Activated CD8-positive, alpha-beta memory T cell treated with anti-CD3 and anti-CD28 coated beads for 36 hours (primary cell): ENCODE results near the gene KRT13. TPM values are rescaled to one million over a fixed set of nuclear protein-coding genes. Genes with fewer than 3 reads are reported as not detected.

ENCODE experiments used
- CTCF ChIA-PET: fragments of 350-600 bp; sonication (Branson Sonifier 250); formaldehyde crosslinking; loops from one replicate; lab custom pipeline; 2021; ENCODE audit warnings: antibody characterized with exemption; lab: Charles Lee
- POLR2A ChIA-PET: fragments of 350-600 bp; sonication (Branson Sonifier 250); formaldehyde crosslinking; loops from one replicate; lab custom pipeline; 2021; ENCODE audit warnings: antibody characterized with exemption; lab: Charles Lee
- total RNA-seq, 2 experiments: library from RNA; stranded (reverse); gene quantifications; one replicate each; pipeline ENCODE4 v1.2.3, GENCODE V29; 2021

Gene KRT13
- total RNA-seq, 2 experiments from 2014 or later, result not detected

GRCh38 chr17:41539979-41540701, 34.7 kb upstream of the KRT13 start:
- POLR2A ChIA-PET, result no interaction called here

DNA sequence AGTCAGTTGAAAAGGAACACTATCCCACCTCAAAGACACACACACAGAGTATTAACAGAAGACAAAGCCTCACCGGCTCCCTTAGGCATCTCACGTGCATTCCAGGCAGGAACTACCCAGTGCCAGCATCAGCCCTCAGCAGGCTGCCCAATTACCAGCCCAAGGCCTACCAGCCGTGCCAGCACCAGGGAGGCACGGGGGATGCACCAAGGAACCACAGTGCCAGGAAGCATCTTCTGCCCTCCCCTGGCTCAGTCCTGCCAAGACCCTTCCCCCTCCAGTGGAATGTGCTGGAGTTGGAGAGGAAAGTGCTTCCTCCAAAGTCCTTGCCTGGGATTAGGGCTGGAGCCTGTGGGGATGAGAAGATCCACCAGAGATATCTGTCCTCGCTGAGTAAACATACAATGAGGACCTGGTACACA, 33.7 kb upstream of the KRT13 start:
- ChIA-PET CTCF (interaction anchor here (1.2 kb wide), 1 partner anchor 11 kb away, joined by 3 read pairs; no protein-coding TSS in a partner anchor), POLR2A (no interaction called here)

More at GRCh38 chr17:41539979-41540701, 34.7 kb upstream of the KRT13 start:
- CTCF ChIA-PET, result interaction anchor here (1.2 to 1.4 kb wide), 3 partner anchors 10 to 123 kb away, joined by 3 to 5 read pairs (median 3); no protein-coding TSS in a partner anchor

- POLR2A ChIA-PET, result no interaction called here
These were observed 33.2 kb upstream of the KRT13 start for GRCh38 chr17:41538565-41538991.

GRCh38 chr17:41537990-41538389, 32.6 kb upstream of the KRT13 start:
- ChIA-PET POLR2A (no interaction called here), CTCF (no interaction called here)

More at GRCh38 chr17:41538565-41538991, 33.2 kb upstream of the KRT13 start:
- CTCF ChIA-PET, result no interaction called here

- CTCF ChIA-PET, result no interaction called here
- POLR2A ChIA-PET, result no interaction called here
These were observed 32.2 kb upstream of the KRT13 start for GRCh38 chr17:41537614-41537954.

- POLR2A ChIA-PET, result no interaction called here
- CTCF ChIA-PET, result no interaction called here
These were observed 31.6 kb upstream of the KRT13 start for GRCh38 chr17:41536741-41537613.

GRCh38 chr17:41535764-41536481, 30.5 kb upstream of the KRT13 start:
- ChIA-PET CTCF (interaction anchor here (2.2 kb wide), 1 partner anchor 13 kb away, joined by 9 read pairs; no protein-coding TSS in a partner anchor), POLR2A (no interaction called here)

DNA sequence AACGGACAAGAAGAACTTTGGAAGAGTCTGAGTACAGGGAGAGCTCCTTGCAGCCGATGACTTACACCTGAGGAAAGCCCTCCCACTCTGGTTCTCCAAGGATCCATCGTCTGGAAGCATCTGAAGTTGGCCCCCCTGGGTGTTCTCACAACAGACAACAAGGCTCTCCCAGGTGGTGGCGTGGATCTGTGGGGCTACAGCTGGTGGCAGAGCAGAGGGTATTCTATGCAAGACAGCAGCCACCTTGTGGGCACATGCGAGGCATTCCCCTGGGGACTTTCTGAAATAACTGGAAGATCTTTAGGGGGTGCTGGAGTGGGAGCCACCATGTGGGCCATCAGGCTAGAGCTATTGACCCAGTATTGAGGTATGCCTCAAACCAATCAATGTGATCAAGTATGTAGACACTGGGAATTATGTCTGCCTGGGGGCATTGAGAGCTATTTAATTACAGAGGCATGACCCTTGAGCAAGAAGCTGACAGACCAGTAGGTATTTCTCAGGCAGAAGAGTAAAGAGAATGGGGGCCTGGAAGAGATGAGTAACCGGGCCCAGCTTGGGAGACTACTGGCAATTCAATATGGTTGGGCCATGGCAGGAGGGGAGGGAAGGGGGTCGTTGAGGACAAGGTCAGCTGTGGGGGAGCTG, 29.6 kb upstream of the KRT13 start:
- POLR2A ChIA-PET, result interaction anchor here (0.7 kb wide), 1 partner anchor 58 kb away, joined by 4 read pairs; no protein-coding TSS in a partner anchor

GRCh38 chr17:41533613-41534012, 28.2 kb upstream of the KRT13 start:
- POLR2A ChIA-PET, result no interaction called here
- CTCF ChIA-PET, result interaction anchor here (0.9 to 3.9 kb wide), 2 partner anchors 11 to 15 kb away, joined by 3 to 17 read pairs; no protein-coding TSS in a partner anchor

More for the DNA sequence above, 29.6 kb upstream of the KRT13 start:
- CTCF ChIA-PET, result interaction anchor here (0.6 to 2.2 kb wide), 3 partner anchors 13 to 32 kb away, joined by 3 to 9 read pairs (median 3); no protein-coding TSS in a partner anchor

GRCh38 chr17:41532947-41533570, 27.6 kb upstream of the KRT13 start:
- ChIA-PET POLR2A (no interaction called here), CTCF (interaction anchor here (0.9 to 3.9 kb wide), 2 partner anchors 12 to 16 kb away, joined by 3 to 17 read pairs; no protein-coding TSS in a partner anchor)

- POLR2A ChIA-PET, result no interaction called here
These were observed 26.6 kb upstream of the KRT13 start for GRCh38 chr17:41531993-41532392.

DNA sequence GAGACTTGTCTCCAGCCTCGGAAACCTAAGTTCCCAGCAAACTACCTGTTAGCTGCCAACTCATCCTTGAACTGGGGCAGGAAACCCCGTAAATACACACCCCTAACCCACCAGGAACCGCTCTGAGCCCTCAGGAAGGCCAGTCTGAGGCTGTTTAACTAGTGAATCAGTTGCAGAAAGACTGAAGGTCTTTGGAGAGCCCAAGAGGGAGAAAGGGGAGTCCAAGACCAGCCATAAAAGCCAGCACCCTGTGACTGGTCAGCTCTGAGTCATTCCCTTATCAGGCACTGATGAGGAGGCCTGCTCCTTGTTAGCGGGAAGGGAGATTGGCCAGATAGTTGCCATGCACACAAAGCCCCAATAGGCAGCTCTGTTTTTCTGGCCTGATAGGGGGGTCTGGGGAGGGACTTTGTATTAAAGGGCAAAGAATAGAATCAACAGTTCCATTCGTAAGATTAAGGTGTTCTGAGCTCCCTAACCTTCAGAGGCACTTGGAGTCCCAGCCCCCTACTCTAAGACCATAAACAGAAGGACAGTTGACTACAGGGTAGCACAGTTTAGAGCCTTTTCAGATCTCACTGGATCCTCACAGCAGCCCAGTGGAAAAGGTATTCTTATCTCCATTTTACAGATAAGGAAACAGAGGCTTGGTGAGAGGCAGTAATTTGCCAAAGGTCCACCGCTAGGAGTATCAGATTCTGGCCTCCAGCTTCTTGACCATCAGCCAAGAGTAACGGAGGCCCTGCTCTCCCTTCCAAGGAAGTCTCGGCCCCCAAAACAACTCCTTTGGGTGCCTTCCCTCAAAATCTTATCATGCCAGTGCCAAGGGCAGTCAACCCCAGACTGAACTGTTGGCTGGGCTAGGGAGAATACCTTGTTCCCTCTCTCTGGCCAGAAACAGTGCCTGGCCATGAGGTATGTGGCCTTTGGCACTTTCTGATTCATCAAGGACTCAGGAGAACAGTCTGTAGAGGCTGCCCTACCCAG, 24.9 kb upstream of the KRT13 start:
- ChIA-PET POLR2A (no interaction called here), CTCF (interaction anchor here (3.9 kb wide), 1 partner anchor 18 kb away, joined by 17 read pairs; no protein-coding TSS in a partner anchor)

More at GRCh38 chr17:41531993-41532392, 26.6 kb upstream of the KRT13 start:
- CTCF ChIA-PET, result interaction anchor here (3.9 kb wide), 1 partner anchor 17 kb away, joined by 17 read pairs; no protein-coding TSS in a partner anchor

DNA sequence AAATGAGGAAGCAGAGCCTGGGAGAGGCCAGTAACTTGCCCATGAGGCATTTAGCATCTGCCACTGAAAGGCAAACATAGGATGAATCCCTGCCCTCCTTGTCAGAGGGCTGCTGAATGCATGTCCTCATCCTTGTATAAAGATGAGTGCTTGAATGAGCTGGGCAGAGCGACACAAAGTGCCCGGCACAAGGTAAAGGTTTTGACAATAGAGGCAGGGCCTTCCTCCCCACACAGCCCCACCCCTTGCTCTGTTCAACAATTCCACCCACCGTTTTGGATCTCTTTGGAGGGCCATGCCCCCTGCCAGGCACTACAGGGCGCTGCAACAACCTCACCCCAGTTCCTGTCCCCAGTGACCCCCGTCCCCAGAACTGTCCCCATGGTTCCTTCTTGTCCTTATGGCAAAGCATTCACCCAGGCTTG, 24.1 kb upstream of the KRT13 start:
- ChIA-PET POLR2A (no interaction called here), CTCF (interaction anchor here (3.9 kb wide), 1 partner anchor 19 kb away, joined by 17 read pairs; no protein-coding TSS in a partner anchor)

DNA sequence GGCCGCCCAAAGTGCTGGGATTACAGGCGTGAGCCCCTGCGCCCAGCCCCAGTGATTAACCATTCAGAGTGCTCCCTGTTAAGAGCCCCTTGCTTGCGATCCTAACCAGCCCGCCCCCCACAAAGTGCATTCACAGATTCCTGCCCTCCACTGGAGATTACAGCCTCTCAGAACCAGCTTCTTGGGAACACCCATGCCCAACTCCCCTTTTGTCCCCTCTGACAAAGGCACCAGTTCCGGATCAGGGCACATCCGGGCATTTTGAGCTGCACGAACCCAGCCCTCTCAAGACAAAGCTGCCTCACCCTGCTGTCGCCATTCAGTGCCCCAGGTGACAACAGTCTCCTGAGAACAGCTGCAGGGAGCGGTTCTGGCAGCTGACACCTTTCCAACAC, 23.5 kb upstream of the KRT13 start:
- ChIA-PET POLR2A (no interaction called here), CTCF (no interaction called here)

DNA sequence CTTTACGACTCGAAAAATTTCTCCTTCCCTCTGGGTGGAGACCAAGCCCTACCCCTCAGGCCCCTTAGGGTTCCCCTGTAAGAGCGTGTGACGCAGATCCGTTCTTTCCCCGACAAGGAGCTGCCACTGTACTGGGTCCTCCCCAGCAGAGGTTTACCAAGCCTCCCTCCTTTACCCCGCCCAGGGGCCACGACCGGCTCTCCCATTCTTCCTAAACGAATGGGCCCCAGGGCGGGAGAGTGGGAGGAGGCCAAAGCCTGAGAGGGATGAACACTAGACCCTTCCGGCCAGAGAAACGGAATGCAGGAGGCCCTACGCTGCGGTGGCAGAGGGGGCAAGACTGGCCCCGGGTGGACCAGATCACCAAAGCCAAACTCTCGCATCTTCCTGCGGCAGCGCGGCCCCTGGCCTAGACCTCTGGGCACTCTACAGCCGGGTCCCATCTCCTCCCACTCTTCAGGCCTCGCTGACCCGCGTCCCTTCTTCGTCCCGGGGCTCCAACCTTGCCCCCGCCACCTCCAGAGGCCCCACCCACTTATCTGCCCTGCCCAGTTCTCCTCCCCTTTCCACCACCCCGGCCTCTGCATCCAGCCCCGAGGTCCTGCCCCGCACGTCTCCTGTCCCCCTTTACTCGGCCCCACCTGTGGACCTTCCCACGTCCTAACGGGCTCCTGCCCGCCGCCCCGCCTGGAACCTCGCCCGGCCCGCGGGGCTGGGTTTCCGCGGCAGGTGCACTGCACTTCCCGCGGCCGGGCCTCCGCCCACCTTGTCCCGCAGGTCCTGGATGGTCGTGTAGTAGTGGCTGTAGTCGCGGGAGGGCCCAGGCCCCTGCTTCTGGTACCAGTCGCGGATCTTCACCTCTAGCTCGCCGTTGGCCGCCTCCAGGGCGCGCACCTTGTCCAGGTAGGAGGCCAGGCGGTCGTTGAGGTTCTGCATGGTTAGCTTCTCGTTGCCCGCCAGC, 21.9 kb upstream of the KRT13 start:
- ChIA-PET POLR2A (no interaction called here), CTCF (interaction anchor here (0.7 kb wide), 1 partner anchor 52 kb away, joined by 3 read pairs; no protein-coding TSS in a partner anchor)

DNA sequence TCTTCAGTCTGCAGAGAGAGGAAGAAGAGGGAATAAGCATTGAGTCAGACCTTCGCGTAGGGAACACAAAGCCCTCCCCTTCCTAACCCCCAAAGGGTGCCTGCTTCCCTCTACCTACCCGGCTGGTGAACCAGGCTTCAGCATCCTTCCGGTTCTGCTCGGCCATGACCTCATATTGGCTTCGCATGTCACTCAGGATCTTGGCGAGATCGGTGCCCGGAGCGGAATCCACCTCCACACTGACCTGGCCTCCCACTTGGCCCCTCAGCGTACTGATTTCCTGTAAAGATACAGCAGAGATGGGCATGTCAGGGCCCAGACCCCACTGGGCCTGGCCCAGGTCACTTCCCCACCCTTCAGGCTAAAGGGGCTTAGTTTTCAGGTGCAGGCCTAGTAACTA, 18.8 kb upstream of the KRT13 start:
- ChIA-PET CTCF (interaction anchor here (1.3 kb wide), 1 partner anchor 25 kb away, joined by 3 read pairs; no protein-coding TSS in a partner anchor), POLR2A (no interaction called here)
